ENCODE measurements around the gene AKT1S1. TPM values are rescaled to one million over a fixed set of nuclear protein-coding genes. Genes with fewer than 3 reads are reported as not detected.

Gene AKT1S1
- total RNA-seq, 1 experiment from 2014 or later: 14.8 TPM

DNA sequence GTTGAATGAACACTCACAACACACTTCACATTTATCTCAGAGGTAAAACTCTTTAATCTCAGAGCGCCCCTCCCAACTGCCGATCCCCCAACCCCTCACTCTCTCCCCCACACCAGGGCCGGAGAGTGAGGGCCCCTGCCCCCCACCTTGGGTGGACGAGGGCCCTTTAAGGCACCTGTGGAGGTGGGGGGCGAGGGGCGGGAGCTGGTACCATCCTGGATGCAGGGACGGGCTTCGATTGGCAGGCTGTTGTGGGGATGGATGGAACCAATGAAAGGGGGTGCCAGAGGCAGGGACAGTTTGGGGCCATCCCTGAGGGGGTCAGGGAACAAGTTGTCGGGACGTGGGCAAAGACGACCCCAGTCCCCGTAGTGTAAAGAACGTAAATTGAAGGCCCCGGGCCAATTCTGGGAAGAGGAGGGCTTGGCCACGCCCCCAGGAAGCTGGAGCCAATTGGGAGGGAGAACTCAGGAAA is 8.1 kb downstream of the AKT1S1 start:
- no peak for DNase-seq (ENCODE audit: low read depth)

- DNase-seq (ENCODE audit: low read depth): peak; percentile 90
Observed at GRCh38 chr19:49866933-49867782, 10.0 kb downstream of the AKT1S1 start, which contains the start of gene PNKP. Gene PNKP (minus strand): TSS chr19:49867576. CDS start chr19:49867204, 372 bp downstream.

DNA sequence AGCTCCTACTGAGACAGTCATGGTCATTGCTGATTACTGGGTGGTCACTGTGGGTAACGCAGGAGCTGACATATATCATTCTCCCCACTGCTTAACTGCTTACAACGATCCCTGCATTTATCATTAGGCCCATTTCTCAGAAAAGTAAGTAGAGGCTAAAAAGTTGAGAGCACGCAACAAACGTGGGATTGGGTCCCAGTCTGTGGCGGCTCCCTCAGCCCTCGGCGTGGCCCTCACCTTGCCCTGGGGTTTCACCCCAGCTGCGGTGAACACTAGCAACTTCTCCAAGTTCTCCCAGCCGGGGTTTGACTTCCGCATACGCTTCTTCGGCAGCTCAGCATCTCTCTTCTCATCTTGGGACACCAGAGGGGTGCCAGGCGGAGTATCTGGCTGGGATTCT is 12.3 kb downstream of the AKT1S1 start:
- no peak for DNase-seq (ENCODE audit: low read depth)

- no peak for DNase-seq (ENCODE audit: low read depth)
Observed at GRCh38 chr19:49863935-49864320, 13.2 kb downstream of the AKT1S1 start.

- DNase-seq (ENCODE audit: low read depth): no peak
Observed at GRCh38 chr19:49863254-49863934, 13.8 kb downstream of the AKT1S1 start.

DNA sequence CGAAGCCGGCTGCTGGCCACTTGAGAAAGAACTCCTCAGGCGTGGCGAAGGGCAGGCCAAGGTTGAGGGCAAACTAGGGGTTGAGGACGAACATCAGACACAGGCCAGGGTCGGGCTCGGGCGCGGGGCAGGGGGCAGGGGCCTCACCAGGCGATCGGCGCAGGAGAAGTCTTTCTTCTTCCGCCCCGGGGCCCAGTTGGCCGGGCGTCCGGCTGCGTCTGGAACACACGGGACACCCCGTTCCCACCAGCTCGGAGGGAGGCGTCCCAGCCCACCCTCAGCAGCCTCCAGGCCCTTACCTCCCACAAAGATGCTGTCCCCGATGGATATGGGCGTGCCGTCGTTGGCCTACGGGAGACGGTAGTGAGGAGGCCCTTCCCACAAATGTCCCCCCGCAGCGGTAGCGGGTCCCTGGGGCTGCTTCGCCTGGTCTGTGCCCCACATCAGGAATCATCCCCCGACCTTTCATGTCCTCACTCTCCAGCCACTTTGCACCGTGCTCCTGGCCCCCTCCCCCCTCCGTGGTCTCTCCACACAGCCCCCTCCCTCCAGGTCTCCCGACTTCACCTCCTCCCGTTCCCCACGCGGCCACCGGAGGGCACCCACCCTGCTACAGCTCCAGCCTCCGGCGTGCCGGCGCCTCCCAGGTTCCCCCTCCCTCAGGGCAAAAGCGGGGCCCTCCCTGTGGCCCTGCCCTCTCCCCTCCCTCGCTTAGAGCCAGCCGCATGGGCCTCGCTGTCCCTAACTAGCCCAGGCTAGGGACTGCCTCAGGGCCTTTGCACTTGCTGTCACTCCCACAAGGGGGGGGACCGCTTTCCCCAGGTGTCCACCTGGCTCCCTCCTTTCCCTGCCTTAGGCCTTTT is 14.5 kb downstream of the AKT1S1 start:
- DNase-seq (ENCODE audit: low read depth): no peak

- DNase-seq (ENCODE audit: low read depth): no peak
Observed at GRCh38 chr19:49861541-49862378, 15.4 kb downstream of the AKT1S1 start.

- DNase-seq (ENCODE audit: low read depth): no peak
Observed at GRCh38 chr19:49861107-49861506, 16.0 kb downstream of the AKT1S1 start.

- DNase-seq (ENCODE audit: low read depth): no peak
Observed at GRCh38 chr19:49860336-49861102, 16.6 kb downstream of the AKT1S1 start.

- DNase-seq (ENCODE audit: low read depth): no peak
Observed at GRCh38 chr19:49859682-49860335, 17.3 kb downstream of the AKT1S1 start.

- DNase-seq (ENCODE audit: low read depth): peak; percentile 57
Observed at GRCh38 chr19:49858088-49858985, 18.8 kb downstream of the AKT1S1 start.

- DNase-seq (ENCODE audit: low read depth): no peak
Observed at GRCh38 chr19:49857838-49858087, 19.4 kb downstream of the AKT1S1 start.

GRCh38 chr19:49857061-49857837 is 19.9 kb downstream of the AKT1S1 start:
- DNase-seq (ENCODE audit: low read depth): no peak

DNA sequence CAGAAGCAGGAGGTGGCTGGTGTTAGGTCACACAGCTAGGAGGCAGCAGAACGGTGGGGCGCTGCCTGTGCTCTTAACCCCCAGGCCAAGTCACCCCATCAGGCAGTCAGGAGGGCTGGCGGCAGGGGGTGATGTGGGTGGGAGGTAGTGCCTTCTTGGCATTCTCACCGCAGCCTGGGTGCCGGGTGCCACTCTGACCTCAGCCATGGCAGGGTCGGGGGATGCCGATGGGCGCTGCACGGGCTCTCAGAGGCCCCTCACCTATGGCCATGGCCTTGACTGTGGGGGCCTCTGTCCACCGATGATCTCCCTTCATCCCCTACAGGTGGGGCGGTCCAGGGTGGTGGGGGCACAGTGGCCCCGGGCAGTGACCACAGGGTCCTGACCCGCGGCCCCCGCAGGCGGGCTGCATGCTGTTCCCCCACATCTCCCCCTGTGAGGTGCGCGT is 20.6 kb downstream of the AKT1S1 start:
- no peak for DNase-seq (ENCODE audit: low read depth)

DNA sequence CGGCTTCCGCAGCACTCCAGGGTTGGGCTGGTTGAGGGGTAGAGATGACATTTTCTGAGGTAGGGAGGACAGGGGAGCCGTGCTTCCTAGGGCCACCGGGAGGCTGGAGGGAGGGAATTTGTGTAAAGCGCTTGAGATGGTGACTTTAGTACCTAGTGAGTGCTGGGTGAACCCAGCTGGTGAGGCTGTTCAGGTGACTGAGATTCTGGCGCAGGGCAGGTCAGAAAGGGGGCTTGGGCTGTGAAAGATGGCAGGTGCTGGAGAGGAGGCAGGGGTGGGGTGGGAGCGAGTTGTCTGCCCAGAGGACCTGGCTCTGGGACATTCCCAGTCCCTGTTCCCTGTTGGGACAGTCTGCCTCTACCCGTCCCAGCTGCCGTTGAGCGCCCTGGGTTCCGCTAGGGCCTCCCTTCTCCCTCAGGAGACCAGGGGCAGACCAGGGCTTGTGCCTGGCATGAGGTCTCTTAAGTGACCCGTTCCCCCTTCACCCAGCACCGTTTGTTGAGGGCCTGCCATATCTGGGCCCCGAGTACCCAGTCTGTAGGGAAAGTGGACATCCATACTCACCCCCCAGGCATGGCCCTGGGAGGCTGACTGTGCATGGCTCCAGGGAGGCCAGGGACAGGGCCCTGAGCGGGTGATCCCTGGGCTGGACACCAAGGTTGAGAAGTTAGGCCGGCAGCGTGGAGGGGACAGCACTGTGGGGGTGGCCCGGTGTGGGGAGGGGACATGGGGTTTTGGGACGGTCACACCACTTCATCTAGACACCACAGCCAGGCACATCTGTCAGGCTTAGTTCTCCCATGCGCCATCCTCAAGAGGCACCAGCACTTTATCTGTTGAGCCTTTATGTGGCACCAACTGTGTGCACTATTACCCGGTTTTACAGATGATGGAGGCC is 21.2 kb downstream of the AKT1S1 start:
- DNase-seq (ENCODE audit: low read depth): no peak

DNA sequence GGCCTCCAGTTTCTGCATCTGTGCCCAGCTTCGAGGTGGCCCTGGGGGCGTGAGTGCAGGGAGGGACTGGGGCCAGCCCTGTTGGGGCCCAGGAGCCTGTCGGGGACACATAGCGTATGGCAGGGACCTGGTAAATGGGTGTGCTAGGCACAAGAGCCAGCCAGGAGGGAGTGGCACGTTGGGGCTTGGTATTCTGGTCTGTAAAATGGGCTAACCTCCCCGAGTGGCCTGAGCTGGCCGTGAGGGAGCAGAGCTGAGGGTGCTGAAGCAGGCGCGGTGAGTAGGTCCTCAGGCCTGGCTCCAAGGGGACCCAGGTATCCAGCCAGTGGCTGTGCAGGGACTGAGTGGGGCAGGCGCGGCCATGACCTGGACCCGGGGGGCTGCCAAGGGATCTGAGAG is 21.9 kb downstream of the AKT1S1 start:
- no peak for DNase-seq (ENCODE audit: low read depth)

All from M059J (cell line).